SK-N-SH treated with all-trans-retinoic acid at 6 μM for 48 hours (cell line): ENCODE data around the gene BRINP3.

Experiments
- ATAC-seq: fragments of 200-7000 bp; cut with Tn5 transposase; 3 replicates; pipeline ENCODE4 v1.9.1; 2020; ENCODE audit warnings: mild to moderate bottlenecking, moderate library complexity
- ARNTL ChIP-seq: fragments of 450-650 bp; formaldehyde crosslinking; IDR thresholded peaks from 2 replicates; pipeline ENCODE4 v1.5.0; 2020; ENCODE audit warnings: low read depth, mild to moderate bottlenecking, moderate library complexity, borderline replicate concordance
- BACH2 ChIP-seq: fragments of 250-450 bp; sonication (Bioruptor Pico); IDR thresholded peaks from 2 replicates; pipeline ENCODE4 v1.9.0; 2021; ENCODE audit warnings: mild to moderate bottlenecking, borderline replicate concordance
- CSDC2 ChIP-seq: fragments of 250-450 bp; sonication (Bioruptor Pico); IDR thresholded peaks from 2 replicates; pipeline ENCODE4 v1.5.0; 2020; ENCODE audit warnings: mild to moderate bottlenecking, moderate library complexity
- ESRRG ChIP-seq: fragments of 250-450 bp; sonication (Bioruptor Pico); IDR thresholded peaks from 2 replicates; pipeline ENCODE4 v1.6.1; 2021; ENCODE audit warnings: mild to moderate bottlenecking
- GLIS3 ChIP-seq: fragments of 250-450 bp; sonication (Bioruptor Pico); IDR thresholded peaks from 2 replicates; pipeline ENCODE4 v1.5.0; 2020; ENCODE audit warnings: mild to moderate bottlenecking, moderate library complexity
- ISL1 ChIP-seq: fragments of 250-450 bp; sonication (Bioruptor Pico); IDR thresholded peaks from 2 replicates; pipeline ENCODE4 v2.1.2; 2022; ENCODE audit warnings: mild to moderate bottlenecking, moderate library complexity
- PATZ1 ChIP-seq: fragments of 250-450 bp; sonication (Bioruptor Pico); IDR thresholded peaks from 2 replicates; pipeline ENCODE4 v1.8.0; 2020; ENCODE audit warnings: mild to moderate bottlenecking, moderate library complexity, borderline replicate concordance
- PPARA ChIP-seq: fragments of 250-450 bp; sonication (Bioruptor Pico); IDR thresholded peaks from 2 replicates; pipeline ENCODE4 v1.5.0; 2020; ENCODE audit warnings: mild to moderate bottlenecking, borderline replicate concordance
- RARB ChIP-seq: fragments of 250-450 bp; sonication (Bioruptor Pico); IDR thresholded peaks from 2 replicates; pipeline ENCODE4 v1.8.0; 2021; ENCODE audit warnings: mild to moderate bottlenecking, moderate library complexity
- SNAI2 ChIP-seq: fragments of 250-450 bp; sonication (Bioruptor Pico); IDR thresholded peaks from 2 replicates; pipeline ENCODE4 v1.5.0; 2020; ENCODE audit warnings: mild to moderate bottlenecking, moderate library complexity
- TCF4 ChIP-seq: fragments of 250-450 bp; sonication (Bioruptor Pico); IDR thresholded peaks from 2 replicates; pipeline ENCODE4 v1.8.0; 2021; ENCODE audit warnings: mild to moderate bottlenecking, moderate library complexity, borderline replicate concordance
- TOX ChIP-seq: fragments of 250-450 bp; sonication (Bioruptor Pico); IDR thresholded peaks from 2 replicates; pipeline ENCODE4 v1.8.0; 2021; ENCODE audit warnings: mild to moderate bottlenecking, moderate library complexity, borderline replicate concordance
- ZC3H10 ChIP-seq: fragments of 250-450 bp; sonication (Bioruptor Pico); IDR thresholded peaks from 2 replicates; pipeline ENCODE4 v1.5.1; 2021; ENCODE audit warnings: mild to moderate bottlenecking, moderate library complexity
- ZFP3 ChIP-seq: fragments of 250-450 bp; sonication (Bioruptor Pico); IDR thresholded peaks from 2 replicates; pipeline ENCODE4 v1.5.0; 2020; ENCODE audit warnings: mild to moderate bottlenecking, moderate library complexity
- ZFP30 ChIP-seq: fragments of 450-650 bp; formaldehyde crosslinking; IDR thresholded peaks from 2 replicates; pipeline ENCODE4 v1.5.0; 2022; ENCODE audit warnings: mild to moderate bottlenecking, moderate library complexity
- ZNF8 ChIP-seq: fragments of 450-650 bp; formaldehyde crosslinking; IDR thresholded peaks from 2 replicates; pipeline ENCODE4 v1.5.0; 2020; ENCODE audit warnings: mild to moderate bottlenecking, moderate library complexity
- TF ChIP-seq, protein P1 (sequence below): fragments of 250-450 bp; sonication (Bioruptor Pico); IDR thresholded peaks from 2 replicates; pipeline ENCODE4 v1.5.1; 2020; ENCODE audit warnings: low read depth, mild to moderate bottlenecking, moderate library complexity
- TF ChIP-seq, protein P2 (sequence below): fragments of 250-450 bp; sonication (Bioruptor Pico); IDR thresholded peaks from 2 replicates; pipeline ENCODE4 v1.5.0; 2020; ENCODE audit warnings: mild to moderate bottlenecking, moderate library complexity
- TF ChIP-seq, protein P3 (sequence below): fragments of 250-450 bp; sonication (Bioruptor Pico); IDR thresholded peaks from 2 replicates; pipeline ENCODE4 v1.8.0; 2021; ENCODE audit warnings: low read depth, mild to moderate bottlenecking, moderate library complexity, borderline replicate concordance

The BRINP3 gene

GRCh38 chr1:190413142-190413541 is 64.5 kb downstream of the BRINP3 start:
- ATAC-seq: no peak
- TF ChIP-seq PPARA (CRISPR knock-in tag) (no peak), ZFP30 (CRISPR knock-in tag) (no peak), BACH2 (CRISPR knock-in tag) (no peak), PATZ1 (no peak), SNAI2 (CRISPR knock-in tag) (no peak)

GRCh38 chr1:190403402-190403801 is 74.3 kb downstream of the BRINP3 start:
- TF ChIP-seq ZC3H10 (CRISPR knock-in tag) (no peak), ESRRG (CRISPR knock-in tag) (no peak), GLIS3 (no peak), PATZ1 (no peak)
- TF ChIP-seq, protein P1, sequence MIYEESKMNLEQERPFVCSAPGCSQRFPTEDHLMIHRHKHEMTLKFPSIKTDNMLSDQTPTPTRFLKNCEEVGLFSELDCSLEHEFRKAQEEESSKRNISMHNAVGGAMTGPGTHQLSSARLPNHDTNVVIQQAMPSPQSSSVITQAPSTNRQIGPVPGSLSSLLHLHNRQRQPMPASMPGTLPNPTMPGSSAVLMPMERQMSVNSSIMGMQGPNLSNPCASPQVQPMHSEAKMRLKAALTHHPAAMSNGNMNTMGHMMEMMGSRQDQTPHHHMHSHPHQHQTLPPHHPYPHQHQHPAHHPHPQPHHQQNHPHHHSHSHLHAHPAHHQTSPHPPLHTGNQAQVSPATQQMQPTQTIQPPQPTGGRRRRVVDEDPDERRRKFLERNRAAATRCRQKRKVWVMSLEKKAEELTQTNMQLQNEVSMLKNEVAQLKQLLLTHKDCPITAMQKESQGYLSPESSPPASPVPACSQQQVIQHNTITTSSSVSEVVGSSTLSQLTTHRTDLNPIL (CRISPR knock-in tag): no peak
- ATAC-seq: no peak

GRCh38 chr1:190399233-190399632 is 78.4 kb downstream of the BRINP3 start:
- TF ChIP-seq ISL1 (CRISPR knock-in tag) (no peak), CSDC2 (CRISPR knock-in tag) (no peak), RARB (CRISPR knock-in tag) (no peak), ESRRG (CRISPR knock-in tag) (no peak), TOX (CRISPR knock-in tag) (no peak), ZFP3 (CRISPR knock-in tag) (no peak), PPARA (CRISPR knock-in tag) (no peak), SNAI2 (CRISPR knock-in tag) (no peak), ZNF8 (CRISPR knock-in tag) (no peak), ARNTL (CRISPR knock-in tag) (no peak), PATZ1 (no peak), TCF4 (CRISPR knock-in tag) (no peak)
- TF ChIP-seq, protein P2, sequence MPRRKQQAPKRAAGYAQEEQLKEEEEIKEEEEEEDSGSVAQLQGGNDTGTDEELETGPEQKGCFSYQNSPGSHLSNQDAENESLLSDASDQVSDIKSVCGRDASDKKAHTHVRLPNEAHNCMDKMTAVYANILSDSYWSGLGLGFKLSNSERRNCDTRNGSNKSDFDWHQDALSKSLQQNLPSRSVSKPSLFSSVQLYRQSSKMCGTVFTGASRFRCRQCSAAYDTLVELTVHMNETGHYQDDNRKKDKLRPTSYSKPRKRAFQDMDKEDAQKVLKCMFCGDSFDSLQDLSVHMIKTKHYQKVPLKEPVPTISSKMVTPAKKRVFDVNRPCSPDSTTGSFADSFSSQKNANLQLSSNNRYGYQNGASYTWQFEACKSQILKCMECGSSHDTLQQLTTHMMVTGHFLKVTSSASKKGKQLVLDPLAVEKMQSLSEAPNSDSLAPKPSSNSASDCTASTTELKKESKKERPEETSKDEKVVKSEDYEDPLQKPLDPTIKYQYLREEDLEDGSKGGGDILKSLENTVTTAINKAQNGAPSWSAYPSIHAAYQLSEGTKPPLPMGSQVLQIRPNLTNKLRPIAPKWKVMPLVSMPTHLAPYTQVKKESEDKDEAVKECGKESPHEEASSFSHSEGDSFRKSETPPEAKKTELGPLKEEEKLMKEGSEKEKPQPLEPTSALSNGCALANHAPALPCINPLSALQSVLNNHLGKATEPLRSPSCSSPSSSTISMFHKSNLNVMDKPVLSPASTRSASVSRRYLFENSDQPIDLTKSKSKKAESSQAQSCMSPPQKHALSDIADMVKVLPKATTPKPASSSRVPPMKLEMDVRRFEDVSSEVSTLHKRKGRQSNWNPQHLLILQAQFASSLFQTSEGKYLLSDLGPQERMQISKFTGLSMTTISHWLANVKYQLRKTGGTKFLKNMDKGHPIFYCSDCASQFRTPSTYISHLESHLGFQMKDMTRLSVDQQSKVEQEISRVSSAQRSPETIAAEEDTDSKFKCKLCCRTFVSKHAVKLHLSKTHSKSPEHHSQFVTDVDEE (CRISPR knock-in tag): no peak
- TF ChIP-seq, protein P1 (CRISPR knock-in tag): no peak
- TF ChIP-seq, protein P3, sequence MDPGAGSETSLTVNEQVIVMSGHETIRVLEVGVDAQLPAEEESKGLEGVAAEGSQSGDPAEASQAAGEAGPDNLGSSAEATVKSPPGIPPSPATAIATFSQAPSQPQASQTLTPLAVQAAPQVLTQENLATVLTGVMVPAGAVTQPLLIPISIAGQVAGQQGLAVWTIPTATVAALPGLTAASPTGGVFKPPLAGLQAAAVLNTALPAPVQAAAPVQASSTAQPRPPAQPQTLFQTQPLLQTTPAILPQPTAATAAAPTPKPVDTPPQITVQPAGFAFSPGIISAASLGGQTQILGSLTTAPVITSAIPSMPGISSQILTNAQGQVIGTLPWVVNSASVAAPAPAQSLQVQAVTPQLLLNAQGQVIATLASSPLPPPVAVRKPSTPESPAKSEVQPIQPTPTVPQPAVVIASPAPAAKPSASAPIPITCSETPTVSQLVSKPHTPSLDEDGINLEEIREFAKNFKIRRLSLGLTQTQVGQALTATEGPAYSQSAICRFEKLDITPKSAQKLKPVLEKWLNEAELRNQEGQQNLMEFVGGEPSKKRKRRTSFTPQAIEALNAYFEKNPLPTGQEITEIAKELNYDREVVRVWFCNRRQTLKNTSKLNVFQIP (CRISPR knock-in tag): no peak
- TF ChIP-seq, all 23 proteins: peak for 0
- ATAC-seq: no peak
